HL-60 (cell line): ENCODE data around the gene GP1BB.
A peak's percentile ranks its signal among the peaks of the same experiment; 100 is the strongest.

Source experiments
- DNase-seq, 2 experiments: peaks; one replicate each; pipeline ENCODE4 v3.0.0-alpha.2; 2010 to 2020; ENCODE audit warnings: low read depth in 1 of 2, low spot score in 1 of 2
- H3K27ac ChIP-seq: fragments of 250-450 bp; sonication (Bioruptor Pico); replicated peaks from 2 replicates; pipeline ENCODE4 v1.5.1; 2020; ENCODE audit warnings: mild to moderate bottlenecking, moderate library complexity
- H3K27me3 ChIP-seq: fragments of 250-450 bp; sonication (Bioruptor Pico); 2 replicates; pipeline ENCODE4 v1.5.1; 2021; ENCODE audit warnings: mild to moderate bottlenecking, moderate library complexity; ENCODE audit not compliant: insufficient read depth, poor library complexity, severe bottlenecking
- H3K4me3 ChIP-seq: replicated peaks from 2 replicates; pipeline ENCODE4 v1.5.1; 2011; ENCODE audit warnings: mild to moderate bottlenecking, control low read depth, low read length; ENCODE audit not compliant: insufficient read depth
- GABPA ChIP-seq: IDR thresholded peaks from 2 replicates; pipeline ENCODE4 v1.6.1; 2012; ENCODE audit warnings: low read depth
- POLR2AphosphoS5 ChIP-seq: IDR thresholded peaks from 2 replicates; pipeline ENCODE4 v1.6.1; 2012; ENCODE audit warnings: low read depth
- REST ChIP-seq: IDR thresholded peaks from 2 replicates; pipeline ENCODE4 v1.6.1; 2012; ENCODE audit warnings: low read depth; ENCODE audit not compliant: insufficient replicate concordance
- SPI1 ChIP-seq: IDR thresholded peaks from 2 replicates; pipeline ENCODE4 v1.6.1; 2012; ENCODE audit warnings: low read depth, mild to moderate bottlenecking, borderline replicate concordance
- long read RNA-seq: library from polyadenylated mRNA; unstranded; transcript quantifications from one replicate; pipeline ENCODE4 v2.0.0, GENCODE V29; 2020
- TF ChIP-seq, protein P1 (sequence below): IDR thresholded peaks from one replicate; pipeline ENCODE4 v1.5.1; 2011; ENCODE audit warnings: low read length, control low read depth, inconsistent platforms; ENCODE audit not compliant: insufficient read depth

Gene GP1BB
- long read RNA-seq = 0 reads

DNA sequence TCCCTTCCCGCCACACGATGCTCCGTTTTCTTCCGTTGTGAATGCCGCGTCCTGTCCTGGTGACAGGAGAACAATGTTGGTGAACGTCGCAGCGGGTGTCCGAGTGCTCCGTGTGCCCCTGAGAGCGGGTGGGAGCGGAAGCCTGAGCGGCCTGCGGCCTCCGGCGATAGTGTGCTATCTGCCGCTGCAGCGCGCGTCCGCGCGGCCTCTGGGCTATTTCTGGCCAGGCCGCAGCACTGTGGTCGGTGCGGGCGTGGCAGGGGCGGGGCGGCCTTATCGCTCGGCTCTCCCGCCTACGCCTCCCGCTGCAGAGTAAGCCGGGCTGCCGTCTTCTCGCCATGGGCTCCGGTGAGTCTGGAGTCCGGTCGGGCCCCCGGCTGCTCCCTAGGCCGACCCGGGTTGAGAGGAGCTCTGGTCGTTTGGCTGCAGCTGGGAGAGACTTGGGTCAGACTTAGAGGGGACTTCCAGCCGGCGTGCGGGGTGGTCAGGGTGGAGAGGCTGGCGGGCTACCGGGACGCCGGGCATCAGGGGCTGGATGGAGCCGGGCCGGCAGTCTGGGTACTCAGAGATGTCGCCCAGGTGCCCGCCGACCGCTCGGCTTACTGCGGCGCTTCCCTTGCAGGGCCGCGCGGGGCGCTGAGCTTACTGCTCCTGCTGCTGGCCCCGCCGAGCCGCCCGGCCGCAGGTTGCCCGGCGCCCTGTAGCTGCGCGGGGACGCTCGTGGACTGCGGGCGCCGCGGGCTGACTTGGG lies at the start of gene GP1BB:
Gene GP1BB (plus strand): TSS at position 308 of the 751 bp plus-strand sequence. CDS start 31 bp downstream, at position 339.
- H3K27ac ChIP-seq = no peak within 1 kb of the TSS
- TF ChIP-seq SPI1 (no peak), POLR2AphosphoS5 (0 out of 2 replicates have a peak, but pooled peaks have one; percentile 16)
- TF ChIP-seq, protein P1, sequence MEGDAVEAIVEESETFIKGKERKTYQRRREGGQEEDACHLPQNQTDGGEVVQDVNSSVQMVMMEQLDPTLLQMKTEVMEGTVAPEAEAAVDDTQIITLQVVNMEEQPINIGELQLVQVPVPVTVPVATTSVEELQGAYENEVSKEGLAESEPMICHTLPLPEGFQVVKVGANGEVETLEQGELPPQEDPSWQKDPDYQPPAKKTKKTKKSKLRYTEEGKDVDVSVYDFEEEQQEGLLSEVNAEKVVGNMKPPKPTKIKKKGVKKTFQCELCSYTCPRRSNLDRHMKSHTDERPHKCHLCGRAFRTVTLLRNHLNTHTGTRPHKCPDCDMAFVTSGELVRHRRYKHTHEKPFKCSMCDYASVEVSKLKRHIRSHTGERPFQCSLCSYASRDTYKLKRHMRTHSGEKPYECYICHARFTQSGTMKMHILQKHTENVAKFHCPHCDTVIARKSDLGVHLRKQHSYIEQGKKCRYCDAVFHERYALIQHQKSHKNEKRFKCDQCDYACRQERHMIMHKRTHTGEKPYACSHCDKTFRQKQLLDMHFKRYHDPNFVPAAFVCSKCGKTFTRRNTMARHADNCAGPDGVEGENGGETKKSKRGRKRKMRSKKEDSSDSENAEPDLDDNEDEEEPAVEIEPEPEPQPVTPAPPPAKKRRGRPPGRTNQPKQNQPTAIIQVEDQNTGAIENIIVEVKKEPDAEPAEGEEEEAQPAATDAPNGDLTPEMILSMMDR = peak; percentile 11
- H3K27me3 ChIP-seq = peaks cover 16% of the 10 kb centered on the region
- peak within 1 kb of the TSS; percentile 26 for H3K4me3 ChIP-seq
- peak; percentile 47 to 54 for DNase-seq

DNA sequence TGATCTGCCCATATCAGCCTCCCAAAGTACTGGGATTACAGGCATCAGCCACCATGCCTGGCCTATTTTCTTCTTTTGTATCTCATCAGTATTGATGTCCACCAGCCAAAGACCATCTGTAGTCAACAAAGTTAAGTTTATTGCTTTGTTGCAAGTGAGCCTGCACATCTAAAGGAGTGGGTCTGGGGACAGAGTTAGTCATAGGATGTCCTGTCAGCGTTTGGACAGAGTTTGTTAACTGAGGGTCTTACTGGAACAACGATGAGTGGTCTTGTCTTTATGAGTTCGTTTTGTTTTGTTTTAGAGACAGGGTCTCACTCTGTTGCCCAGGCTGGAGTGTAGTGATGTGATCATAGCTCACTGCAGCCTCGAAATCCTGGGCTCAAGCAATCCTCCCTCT lies 49.7 kb upstream of the GP1BB start:
- H3K4me3 ChIP-seq = no peak overlapping the region
- no peak for DNase-seq
- H3K27ac ChIP-seq = no peak overlapping the region
- TF ChIP-seq SPI1 = no peak
- TF ChIP-seq REST = no peak
- no peak for TF ChIP-seq POLR2AphosphoS5
- TF ChIP-seq, protein P1 = no peak
- no peak for TF ChIP-seq GABPA
- H3K27me3 ChIP-seq = no peaks in the 10 kb centered on the region

- no peak for DNase-seq
- Histone ChIP-seq H3K27me3 (no peaks in the 10 kb centered on the region), H3K4me3 (no peak overlapping the region), H3K27ac (no peak overlapping the region)
- TF ChIP-seq GABPA (no peak), SPI1 (no peak), POLR2AphosphoS5 (no peak), REST (no peak)
- TF ChIP-seq, protein P1 = no peak
Measured at GRCh38 chr22:19674129-19674928, 49.0 kb upstream of the GP1BB start.
